ENCODE results near the gene MEX3B.
"Not testable (repeated sequence)": the region's sequence is repeated elsewhere in the genome, so short reads cannot be mapped to it uniquely, and the experiment has no call there.

MEX3B gene

GRCh38 chr15:81995081-81995480 lies 50.7 kb downstream of the MEX3B start:
- DNase-seq = not testable (repeated sequence)

DNA sequence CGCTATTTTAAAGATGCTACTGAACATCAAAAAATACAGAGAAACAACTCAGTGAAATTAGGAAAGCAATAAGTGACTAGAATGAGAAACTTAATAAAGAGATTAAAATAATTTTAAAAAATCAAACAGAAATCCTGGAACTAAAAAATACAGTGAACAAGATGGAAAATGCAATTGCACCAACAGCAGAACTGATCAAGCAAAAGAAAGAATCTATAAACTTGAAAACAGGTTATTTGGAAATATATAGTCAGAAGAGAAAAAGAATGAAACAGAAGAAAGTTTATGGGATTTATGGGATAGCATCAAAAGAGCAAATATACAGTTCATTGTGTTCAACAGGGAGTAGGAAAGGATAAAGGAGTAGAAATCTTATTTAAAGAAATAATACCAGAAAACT lies 53.3 kb downstream of the MEX3B start:
- no peak for DNase-seq
